BLaER1 treated with 17β-estradiol and CSF1 and Interleukin-3, amounts not matched to agents 10 nM and 100 nM (cell line): ENCODE measurements around the gene P3H2.
A peak's percentile ranks its signal among the peaks of the same experiment; 100 is the strongest.

ENCODE experiments used
- H3K27ac ChIP-seq, 11 experiments: shearing (Covaris generic); formaldehyde crosslinking; 2 replicates each; pipeline ENCODE4 v1.8.1; 2022
- H3K27me3 ChIP-seq, 11 experiments: shearing (Covaris generic); formaldehyde crosslinking; 2 replicates each; pipeline ENCODE4 v1.8.1; 2022
- H3K36me3 ChIP-seq, 11 experiments: shearing (Covaris generic); formaldehyde crosslinking; 2 replicates each; pipeline ENCODE4 v1.8.1; 2022
- H3K4me1 ChIP-seq, 10 experiments: shearing (Covaris generic); formaldehyde crosslinking; 2 replicates each; pipeline ENCODE4 v1.8.1; 2022
- H3K4me2 ChIP-seq, 11 experiments: shearing (Covaris generic); formaldehyde crosslinking; 2 replicates each; pipeline ENCODE4 v1.8.1; 2022
- H3K4me3 ChIP-seq, 10 experiments: shearing (Covaris generic); formaldehyde crosslinking; 2 replicates each; pipeline ENCODE4 v1.8.1; 2022
- H3K9ac ChIP-seq, 11 experiments: shearing (Covaris generic); formaldehyde crosslinking; 2 replicates each; pipeline ENCODE4 v1.8.1; 2022
- H3K9me3 ChIP-seq, 11 experiments: shearing (Covaris generic); formaldehyde crosslinking; replicated peaks in 1 of 11; 2 replicates each; pipeline ENCODE4 v1.8.1; 2022
- H4K20me1 ChIP-seq, 11 experiments: shearing (Covaris generic); formaldehyde crosslinking; 2 replicates each; pipeline ENCODE4 v1.8.1; 2022
- Cebpa-rat ChIP-seq, 11 experiments: shearing (Covaris generic); IDR thresholded peaks; 2 replicates each; pipeline ENCODE4 v1.8.1; 2022

The P3H2 gene

GRCh38 chr3:189950258-189950657 is 170.4 kb downstream of the P3H2 start:
- H3K36me3 ChIP-seq, result no peaks in the 10 kb centered on the region
- H3K4me2 ChIP-seq, result peak overlapping the region in 7 of 11 experiments; percentile 16 to 52 (median 27); a peak in 11 of 22 replicates
- H3K27ac ChIP-seq, result no peak overlapping the region
- no peak for TF ChIP-seq Cebpa-rat (IDR thresholded peaks at IDR 0.05)
- H3K27me3 ChIP-seq, result no peaks in the 10 kb centered on the region
- H4K20me1 ChIP-seq, result no peaks in the 10 kb centered on the region
- no peak overlapping the region for H3K4me3 ChIP-seq
- no peaks in the 10 kb centered on the region for H3K9me3 ChIP-seq
- peaks cover 0 to 10% (median 2%) of the 10 kb centered on the region in 10 experiments; a peak in 7 of 20 replicates for H3K4me1 ChIP-seq
- no peak overlapping the region for H3K9ac ChIP-seq

- Histone ChIP-seq H3K4me2 (peak overlapping the region in 2 of 11 experiments; percentile 16 to 27; a peak in 4 of 22 replicates), H3K4me3 (no peak overlapping the region), H3K36me3 (no peaks in the 10 kb centered on the region), H3K4me1 (peaks cover 0 to 10% (median 2%) of the 10 kb centered on the region in 10 experiments; a peak in 7 of 20 replicates), H3K27me3 (no peaks in the 10 kb centered on the region), H3K9ac (no peak overlapping the region), H3K9me3 (no peaks in the 10 kb centered on the region), H3K27ac (no peak overlapping the region), H4K20me1 (no peaks in the 10 kb centered on the region)
- TF ChIP-seq Cebpa-rat (IDR thresholded peaks at IDR 0.05), result no peak
Measured at GRCh38 chr3:189949580-189949979, 171.1 kb downstream of the P3H2 start.

- TF ChIP-seq Cebpa-rat (IDR thresholded peaks at IDR 0.05), result no peak
- no peak overlapping the region for H3K4me2 ChIP-seq
Measured at GRCh38 chr3:189948724-189949045, 172.0 kb downstream of the P3H2 start.

GRCh38 chr3:189947948-189948723 is 172.6 kb downstream of the P3H2 start:
- H3K27ac ChIP-seq, result no peak overlapping the region
- H3K9me3 ChIP-seq, result no peaks in the 10 kb centered on the region
- no peak overlapping the region for H3K9ac ChIP-seq
- H3K4me3 ChIP-seq, result no peak overlapping the region
- no peaks in the 10 kb centered on the region for H3K27me3 ChIP-seq
- no peak overlapping the region for H3K4me2 ChIP-seq
- H3K4me1 ChIP-seq, result peaks cover 0 to 10% (median 2%) of the 10 kb centered on the region in 10 experiments; a peak in 7 of 20 replicates
- H4K20me1 ChIP-seq, result no peaks in the 10 kb centered on the region
- TF ChIP-seq Cebpa-rat (IDR thresholded peaks at IDR 0.05), result no peak
- H3K36me3 ChIP-seq, result no peaks in the 10 kb centered on the region

More at GRCh38 chr3:189948724-189949045, 172.0 kb downstream of the P3H2 start:
- peaks cover 0 to 10% (median 2%) of the 10 kb centered on the region in 10 experiments; a peak in 7 of 20 replicates for H3K4me1 ChIP-seq
- no peaks in the 10 kb centered on the region for H3K36me3 ChIP-seq
- no peak overlapping the region for H3K27ac ChIP-seq
- H4K20me1 ChIP-seq, result no peaks in the 10 kb centered on the region
- no peaks in the 10 kb centered on the region for H3K27me3 ChIP-seq
- H3K9ac ChIP-seq, result no peak overlapping the region
- no peak overlapping the region for H3K4me3 ChIP-seq
- no peaks in the 10 kb centered on the region for H3K9me3 ChIP-seq

GRCh38 chr3:189947068-189947467 is 173.6 kb downstream of the P3H2 start:
- Histone ChIP-seq H3K27me3 (no peaks in the 10 kb centered on the region), H3K9ac (no peak overlapping the region), H3K4me2 (no peak overlapping the region), H3K36me3 (no peaks in the 10 kb centered on the region), H3K27ac (no peak overlapping the region), H3K4me1 (peaks cover 0 to 10% (median 2%) of the 10 kb centered on the region in 10 experiments; a peak in 7 of 20 replicates), H3K4me3 (no peak overlapping the region), H4K20me1 (no peaks in the 10 kb centered on the region), H3K9me3 (no peaks in the 10 kb centered on the region)
- TF ChIP-seq Cebpa-rat (IDR thresholded peaks at IDR 0.05), result no peak

GRCh38 chr3:189945935-189946709 is 174.6 kb downstream of the P3H2 start:
- Histone ChIP-seq H3K4me2 (no peak overlapping the region), H4K20me1 (no peaks in the 10 kb centered on the region), H3K27ac (no peak overlapping the region), H3K36me3 (no peaks in the 10 kb centered on the region), H3K4me3 (no peak overlapping the region), H3K9me3 (no peaks in the 10 kb centered on the region), H3K9ac (no peak overlapping the region), H3K4me1 (peaks cover 0 to 10% (median 2%) of the 10 kb centered on the region in 10 experiments; a peak in 7 of 20 replicates), H3K27me3 (no peaks in the 10 kb centered on the region)
- no peak for TF ChIP-seq Cebpa-rat (IDR thresholded peaks at IDR 0.05)

- no peaks in the 10 kb centered on the region for H3K4me1 ChIP-seq
- H4K20me1 ChIP-seq, result no peaks in the 10 kb centered on the region
- H3K36me3 ChIP-seq, result no peaks in the 10 kb centered on the region
- H3K9me3 ChIP-seq, result no peaks in the 10 kb centered on the region
- no peak overlapping the region for H3K9ac ChIP-seq
- H3K4me2 ChIP-seq, result no peak overlapping the region
- H3K4me3 ChIP-seq, result no peak overlapping the region
- no peak overlapping the region for H3K27ac ChIP-seq
- no peaks in the 10 kb centered on the region for H3K27me3 ChIP-seq
- no peak for TF ChIP-seq Cebpa-rat (IDR thresholded peaks at IDR 0.05)
Measured at GRCh38 chr3:189944285-189945145, 176.2 kb downstream of the P3H2 start.

- TF ChIP-seq Cebpa-rat (IDR thresholded peaks at IDR 0.05), result no peak
- no peaks in the 10 kb centered on the region for H3K9me3 ChIP-seq
Measured at GRCh38 chr3:189942948-189943347, 177.7 kb downstream of the P3H2 start.

GRCh38 chr3:189941679-189942078 is 179.0 kb downstream of the P3H2 start:
- H3K4me3 ChIP-seq, result no peak overlapping the region
- no peak overlapping the region for H3K4me2 ChIP-seq
- H3K27ac ChIP-seq, result no peak overlapping the region
- H3K4me1 ChIP-seq, result no peaks in the 10 kb centered on the region
- H3K27me3 ChIP-seq, result no peaks in the 10 kb centered on the region
- H3K9me3 ChIP-seq, result no peaks in the 10 kb centered on the region
- TF ChIP-seq Cebpa-rat (IDR thresholded peaks at IDR 0.05), result no peak
- no peaks in the 10 kb centered on the region for H3K36me3 ChIP-seq
- H4K20me1 ChIP-seq, result no peaks in the 10 kb centered on the region
- H3K9ac ChIP-seq, result no peak overlapping the region

More at GRCh38 chr3:189942948-189943347, 177.7 kb downstream of the P3H2 start:
- Histone ChIP-seq H3K4me2 (no peak overlapping the region), H4K20me1 (no peaks in the 10 kb centered on the region), H3K9ac (no peak overlapping the region), H3K4me3 (no peak overlapping the region), H3K36me3 (no peaks in the 10 kb centered on the region), H3K27ac (no peak overlapping the region), H3K4me1 (no peaks in the 10 kb centered on the region), H3K27me3 (no peaks in the 10 kb centered on the region)
